Measurements from ENCODE around the gene GRK3.
"Not testable (repeated sequence)": the region's sequence is repeated elsewhere in the genome, so short reads cannot be mapped to it uniquely, and the experiment has no call there.

GRK3 gene

DNA sequence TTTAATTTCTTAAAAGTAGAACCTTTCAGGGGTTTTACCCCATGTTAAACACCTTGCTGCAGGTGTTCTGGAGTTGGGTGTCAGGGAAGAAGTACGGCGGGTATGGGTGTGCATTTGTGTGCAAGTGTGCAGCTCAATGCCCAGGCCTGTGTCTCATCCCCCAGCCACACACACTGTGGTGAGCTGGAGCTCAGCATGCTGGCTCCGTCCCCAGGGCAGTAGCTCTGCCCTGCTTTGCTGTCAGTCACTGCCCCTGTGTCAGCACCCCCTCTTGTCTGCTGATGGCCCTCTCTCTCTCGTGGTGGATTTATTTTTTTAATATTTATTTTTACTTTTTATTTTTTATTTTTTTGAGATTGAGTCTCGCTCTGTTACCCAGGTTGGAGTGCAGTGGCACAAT lies 141.7 kb downstream of the GRK3 start:
- no peak for DNase-seq

DNA sequence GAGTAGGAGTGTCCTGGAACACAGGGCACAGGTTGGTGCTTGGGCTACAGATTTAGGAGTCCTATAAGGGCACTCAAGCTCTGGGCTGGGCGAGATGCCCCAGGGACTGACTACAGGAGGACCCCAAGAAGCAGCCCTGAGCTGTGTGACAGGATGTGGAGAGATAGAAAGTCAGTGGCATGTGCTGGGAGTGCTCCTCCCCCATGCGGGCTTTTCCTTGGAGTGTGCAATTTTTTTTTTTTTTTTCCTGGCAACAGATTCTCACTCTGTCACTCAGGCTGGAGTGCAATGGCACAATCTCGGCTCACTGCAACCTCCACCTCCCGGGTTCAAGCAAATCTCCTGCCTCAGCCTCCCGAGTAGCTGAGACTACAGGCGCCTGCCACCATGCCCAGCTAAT lies 144.0 kb downstream of the GRK3 start:
- not testable (repeated sequence) for DNase-seq

DNA sequence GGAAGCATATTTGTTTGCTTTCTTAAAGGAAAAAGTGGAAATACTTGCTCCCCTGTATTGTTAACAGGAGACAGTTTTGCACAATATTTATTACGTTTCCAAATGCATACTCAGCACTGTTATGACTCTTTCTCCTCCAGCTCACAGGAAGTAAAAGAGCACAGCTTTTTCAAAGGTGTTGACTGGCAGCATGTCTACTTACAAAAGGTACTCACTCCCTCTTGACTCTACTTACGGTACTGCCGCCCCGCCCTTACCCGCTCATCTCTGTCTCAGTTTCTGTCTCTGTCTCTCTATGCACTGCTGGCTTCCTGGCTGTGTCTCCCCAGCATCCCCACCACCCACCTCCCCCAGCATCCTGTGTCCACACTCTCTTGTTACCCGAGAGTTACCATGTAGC lies 145.3 kb downstream of the GRK3 start:
- no peak for DNase-seq

DNA sequence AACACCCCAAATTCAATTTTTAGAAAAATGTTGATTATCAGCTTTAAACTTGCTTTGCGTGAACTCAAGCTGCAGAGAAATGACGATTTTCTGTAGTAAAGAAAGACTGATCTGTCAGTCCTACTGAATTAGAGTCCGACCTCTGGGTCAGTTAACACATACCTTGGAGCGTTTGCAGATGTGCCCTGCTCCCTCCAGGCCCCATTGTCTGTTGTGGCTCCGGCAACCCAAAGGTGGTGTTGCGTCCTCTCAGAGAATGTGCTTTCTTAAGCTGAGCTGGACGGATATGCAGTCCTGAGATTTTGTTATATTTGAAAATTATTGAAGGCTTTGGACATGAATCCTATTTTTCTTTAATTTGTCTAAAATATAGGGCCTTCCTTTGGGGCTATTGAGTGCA lies 146.0 kb downstream of the GRK3 start:
- DNase-seq = no peak

DNA sequence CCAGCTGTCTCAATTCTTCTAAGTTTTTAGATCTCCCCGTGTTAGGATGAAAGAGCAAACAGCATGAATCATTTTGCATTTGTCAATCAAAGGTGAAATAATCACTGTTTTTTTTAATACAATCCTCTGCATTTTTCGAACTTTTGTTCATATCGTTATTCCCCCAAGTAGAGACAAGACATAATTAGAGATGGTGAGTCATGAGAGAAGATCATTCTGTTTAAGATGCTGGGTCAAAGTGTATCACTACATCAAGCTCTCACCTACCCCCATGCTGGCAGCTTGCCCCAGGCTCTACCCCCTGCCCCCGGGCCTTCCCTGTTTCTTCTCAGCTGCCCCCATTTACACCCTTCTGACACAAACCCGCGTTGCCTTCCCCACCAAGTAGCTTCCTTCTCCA lies 147.0 kb downstream of the GRK3 start:
- DNase-seq = no peak

DNA sequence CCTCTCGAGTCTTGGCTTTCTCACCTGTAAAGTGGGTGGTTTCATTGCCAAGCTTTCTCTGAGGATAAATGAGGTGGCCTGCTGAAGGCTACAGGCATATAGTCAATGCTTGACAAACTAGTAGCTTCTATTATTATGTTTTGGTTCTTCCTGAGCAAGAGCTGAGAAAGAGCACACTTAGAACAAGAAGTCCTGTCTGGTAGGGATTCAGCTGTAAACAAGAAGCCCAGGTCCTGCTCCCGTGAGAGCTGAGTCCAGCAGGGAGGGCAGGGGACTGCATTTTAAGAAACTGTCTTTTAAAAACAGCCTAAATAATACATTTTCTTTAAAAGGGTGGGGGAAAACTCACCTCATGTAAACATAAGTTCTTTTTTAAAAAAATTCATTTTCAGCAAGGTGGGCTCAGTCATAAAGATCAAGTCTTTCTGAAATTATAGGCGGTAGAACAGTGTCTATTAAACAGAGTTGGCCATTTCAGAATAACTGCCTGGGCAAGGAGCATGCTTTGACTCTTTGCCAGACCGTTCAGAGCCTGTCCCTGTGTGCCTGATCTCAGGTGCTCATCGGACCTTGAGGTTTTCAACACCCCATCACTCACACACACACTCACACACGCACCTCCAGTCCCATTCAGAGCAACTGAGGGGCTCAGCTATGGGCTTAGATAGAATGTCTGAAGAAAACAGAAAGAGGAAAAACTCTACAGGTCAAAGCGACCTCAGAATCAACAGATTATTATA lies 148.4 kb downstream of the GRK3 start:
- no peak for DNase-seq

DNA sequence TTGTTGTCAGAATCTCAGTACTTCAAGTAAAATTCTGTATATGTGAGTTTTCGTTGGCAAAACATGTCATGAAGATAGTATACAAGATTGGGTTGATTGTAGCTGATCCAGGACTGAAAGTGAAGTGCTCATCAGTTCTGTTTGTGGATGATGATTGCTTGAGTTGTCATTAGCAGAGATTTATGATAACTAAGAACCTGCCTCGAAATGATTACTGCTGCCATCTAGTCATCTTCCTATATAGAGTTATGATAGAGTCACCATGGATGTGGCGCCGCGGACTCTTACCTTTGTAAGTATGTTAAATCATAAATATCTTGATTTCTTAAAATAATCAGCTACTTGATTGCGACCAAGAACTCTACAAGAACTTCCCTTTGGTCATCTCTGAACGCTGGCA lies 149.6 kb downstream of the GRK3 start:
- DNase-seq = no peak

DNA sequence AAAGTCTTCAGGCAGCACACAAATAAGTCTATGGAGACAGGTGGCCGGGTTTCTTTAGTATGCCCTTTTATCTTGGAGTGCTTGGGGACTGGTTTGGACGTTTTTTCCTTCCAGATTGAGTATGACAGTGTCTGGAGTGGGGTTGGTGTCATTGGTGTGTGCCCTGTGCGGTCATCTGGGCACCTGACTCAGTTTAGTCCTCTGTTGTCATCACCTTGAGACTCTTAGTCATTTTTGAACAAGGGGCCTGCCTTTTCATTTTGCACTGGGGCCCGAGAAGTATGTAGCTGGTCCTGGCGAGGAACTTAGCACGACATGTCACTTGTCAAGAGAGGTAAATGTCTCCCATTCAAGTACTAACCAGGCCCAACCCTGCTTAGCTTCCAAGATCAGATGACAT lies 150.3 kb downstream of the GRK3 start:
- DNase-seq = no peak

DNA sequence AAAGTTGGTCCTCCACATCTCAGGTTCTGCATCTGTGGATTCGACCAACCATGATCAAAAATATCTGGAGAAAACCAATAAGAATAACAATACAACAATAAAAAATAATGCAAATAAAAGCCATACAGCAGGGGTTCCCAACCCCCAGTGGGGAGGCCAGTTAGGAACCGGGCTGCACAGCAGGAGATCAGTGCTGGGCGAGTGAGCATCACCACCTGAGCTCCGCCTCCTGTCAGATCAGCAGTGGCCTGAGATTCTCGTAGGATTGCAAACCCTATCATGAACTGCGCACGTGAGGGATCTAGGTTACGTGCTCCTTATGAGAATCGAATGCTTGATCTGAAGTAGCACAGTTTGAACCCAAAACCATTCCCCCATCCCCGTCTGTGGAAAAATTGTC lies 152.2 kb downstream of the GRK3 start:
- DNase-seq = no peak

DNA sequence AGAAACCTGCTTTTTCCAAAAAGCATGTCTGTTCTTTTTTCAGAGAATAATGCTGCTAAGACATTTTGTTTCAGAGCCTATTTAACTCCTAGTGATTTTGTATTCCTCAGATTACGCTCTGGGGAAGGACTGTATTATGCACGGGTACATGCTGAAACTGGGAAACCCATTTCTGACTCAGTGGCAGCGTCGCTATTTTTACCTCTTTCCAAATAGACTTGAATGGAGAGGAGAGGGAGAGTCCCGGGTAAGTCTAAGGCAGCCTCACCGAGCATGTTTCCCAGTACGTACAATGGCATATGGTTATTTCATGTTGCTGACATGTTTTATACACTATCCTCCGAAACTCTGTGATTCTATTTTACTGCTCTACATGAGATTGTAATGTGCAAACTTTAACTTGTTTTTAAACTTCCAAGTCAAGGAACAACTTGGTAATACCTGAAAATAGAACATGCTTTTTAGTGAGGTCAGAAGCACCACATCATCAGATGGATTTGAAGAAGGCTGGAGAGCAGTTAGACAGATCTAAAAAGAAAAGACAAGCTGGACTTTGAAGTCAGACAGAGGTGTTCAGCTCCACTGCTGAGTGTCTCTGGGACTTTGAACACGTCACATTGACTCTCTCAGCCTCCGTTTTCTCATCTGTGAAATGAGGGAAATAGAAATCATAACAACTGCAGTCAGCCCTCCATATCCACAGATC lies 153.8 kb downstream of the GRK3 start:
- DNase-seq = no peak

DNA sequence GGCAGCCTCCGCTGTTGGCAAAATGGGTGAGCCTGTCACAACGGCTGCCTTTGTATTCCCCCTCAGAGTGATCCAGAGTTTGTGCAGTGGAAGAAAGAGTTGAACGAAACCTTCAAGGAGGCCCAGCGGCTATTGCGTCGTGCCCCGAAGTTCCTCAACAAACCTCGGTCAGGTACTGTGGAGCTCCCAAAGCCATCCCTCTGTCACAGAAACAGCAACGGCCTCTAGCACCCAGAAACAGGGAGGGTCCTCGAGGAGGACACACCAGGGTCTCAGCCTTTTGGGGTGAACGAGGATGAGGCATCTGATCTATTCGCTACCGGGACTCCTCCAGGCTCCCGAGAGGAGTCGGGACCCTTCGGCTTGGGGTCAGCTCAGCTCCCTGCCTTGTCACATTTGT lies 157.7 kb downstream of the GRK3 start:
- DNase-seq = no peak

DNA sequence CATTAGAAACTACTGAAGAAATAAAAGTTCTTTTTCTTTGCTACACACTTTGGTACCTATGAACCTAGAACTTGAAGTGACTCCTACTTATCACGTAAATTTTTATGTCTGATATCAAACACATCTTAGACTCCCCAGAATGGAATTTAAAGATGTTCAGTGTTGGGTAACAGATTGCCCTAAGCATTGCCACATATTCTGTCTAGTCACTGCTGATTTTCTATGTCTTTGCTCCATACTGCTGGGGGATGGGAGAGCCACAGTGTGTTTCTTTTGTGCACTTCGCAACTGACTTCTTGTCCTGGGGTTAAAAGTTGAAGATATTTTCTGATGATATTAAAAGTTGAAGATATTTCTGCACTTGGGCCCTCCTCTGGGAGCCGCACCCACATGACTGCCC lies 158.2 kb downstream of the GRK3 start:
- DNase-seq = no peak

DNA sequence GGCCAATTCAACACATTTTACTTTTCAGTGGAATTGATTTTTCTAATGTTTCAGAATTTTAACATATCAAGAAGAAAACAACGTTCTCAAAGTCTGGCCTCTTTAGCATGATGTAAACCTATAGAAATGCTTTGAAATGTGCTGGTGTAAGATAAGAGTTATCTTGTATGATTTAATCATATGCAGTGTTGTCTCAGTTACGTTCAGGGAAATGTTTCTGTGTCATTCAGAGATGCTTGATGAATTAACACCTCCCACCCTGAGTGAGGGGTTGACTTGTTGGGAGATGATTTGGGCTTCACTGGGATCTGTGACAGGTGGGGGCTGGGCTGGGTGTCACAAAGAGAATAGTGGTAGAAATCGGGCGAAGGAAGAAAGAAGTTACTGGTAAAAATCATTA lies 161.8 kb downstream of the GRK3 start:
- no peak for DNase-seq

DNA sequence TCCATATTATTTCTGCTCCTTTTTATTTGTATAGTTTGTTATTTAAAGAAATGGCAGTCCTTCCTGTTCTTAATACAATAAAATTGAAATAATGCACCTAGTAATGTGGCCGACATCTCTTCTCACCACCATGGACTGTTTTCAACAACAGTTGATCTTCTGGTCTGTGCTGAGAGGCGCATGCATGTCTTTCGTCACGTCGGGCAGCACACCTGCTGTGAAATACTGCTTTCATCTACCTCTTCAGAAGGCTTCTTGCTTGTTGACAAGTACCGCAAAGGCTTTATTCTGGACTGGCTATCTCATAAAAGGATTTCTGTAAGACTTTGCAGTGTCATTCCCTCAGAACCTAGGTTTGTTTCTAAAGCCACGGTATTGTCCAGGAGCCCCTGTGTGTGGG lies 163.6 kb downstream of the GRK3 start:
- DNase-seq = no peak

DNA sequence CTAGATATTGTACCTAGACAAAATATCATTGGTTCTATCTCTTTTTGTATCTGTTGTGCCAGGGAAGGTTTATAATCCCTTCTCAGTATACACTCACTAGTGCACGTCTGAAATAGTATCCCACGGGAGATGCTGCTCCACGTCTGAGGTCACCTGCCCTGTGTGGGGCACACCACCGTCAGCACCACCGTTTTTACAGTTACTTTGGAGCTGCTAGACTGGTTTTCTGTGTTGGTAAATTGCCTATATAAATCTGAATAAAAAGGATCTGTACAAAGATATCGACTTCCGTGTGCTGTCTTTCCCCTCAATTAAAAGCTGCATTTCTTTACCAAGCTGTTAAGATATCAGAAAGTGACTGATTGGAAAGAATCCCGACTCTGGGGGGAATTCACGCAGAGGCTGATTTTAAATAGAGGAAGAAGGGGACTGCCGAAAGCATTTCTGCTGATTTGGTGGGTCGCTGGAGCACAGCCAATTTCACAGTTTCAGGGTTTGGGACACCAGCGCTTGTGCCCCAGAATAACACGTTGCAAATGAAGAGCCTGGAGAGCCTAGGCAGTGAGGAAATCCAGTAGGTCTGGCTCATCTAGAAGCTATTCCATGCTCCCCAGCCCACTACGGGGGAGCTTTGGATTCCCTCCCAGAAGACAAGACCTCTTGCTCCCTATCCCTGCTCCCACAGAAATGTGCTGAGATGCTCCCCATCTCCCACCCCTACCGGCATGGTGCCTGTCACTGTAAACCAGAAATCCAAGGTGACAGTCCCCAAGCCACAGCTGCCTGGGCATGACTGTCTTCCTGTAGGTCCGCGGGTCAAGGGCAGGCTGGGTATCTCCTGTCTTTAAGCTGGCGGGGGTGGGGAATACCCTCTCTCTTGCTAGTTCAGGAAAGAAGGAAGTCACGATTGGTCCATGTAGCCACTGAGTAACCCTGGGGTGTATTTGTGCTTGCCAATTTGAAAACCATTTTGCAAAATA lies 164.8 kb downstream of the GRK3 start:
- DNase-seq = no peak

DNA sequence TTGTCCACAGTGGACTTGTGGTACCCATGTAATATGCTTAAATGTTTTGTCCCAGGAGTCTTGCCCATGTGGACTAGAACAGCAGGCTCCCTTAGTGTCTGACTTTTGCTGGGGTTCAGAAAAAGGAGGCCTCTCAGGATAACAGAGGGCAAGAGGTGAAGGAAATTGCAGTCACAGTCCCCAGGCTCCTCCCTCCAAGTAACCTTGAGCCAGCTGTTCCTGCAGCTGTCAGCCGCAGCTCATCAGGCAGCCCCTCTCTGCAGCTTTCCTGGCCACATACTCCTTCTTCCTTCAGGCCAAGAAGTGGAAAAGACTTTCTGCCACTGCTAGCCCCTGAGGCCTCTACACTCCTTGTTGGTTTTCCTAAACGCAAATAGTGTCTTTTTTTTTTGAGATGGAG lies 171.2 kb downstream of the GRK3 start:
- no peak for DNase-seq

DNA sequence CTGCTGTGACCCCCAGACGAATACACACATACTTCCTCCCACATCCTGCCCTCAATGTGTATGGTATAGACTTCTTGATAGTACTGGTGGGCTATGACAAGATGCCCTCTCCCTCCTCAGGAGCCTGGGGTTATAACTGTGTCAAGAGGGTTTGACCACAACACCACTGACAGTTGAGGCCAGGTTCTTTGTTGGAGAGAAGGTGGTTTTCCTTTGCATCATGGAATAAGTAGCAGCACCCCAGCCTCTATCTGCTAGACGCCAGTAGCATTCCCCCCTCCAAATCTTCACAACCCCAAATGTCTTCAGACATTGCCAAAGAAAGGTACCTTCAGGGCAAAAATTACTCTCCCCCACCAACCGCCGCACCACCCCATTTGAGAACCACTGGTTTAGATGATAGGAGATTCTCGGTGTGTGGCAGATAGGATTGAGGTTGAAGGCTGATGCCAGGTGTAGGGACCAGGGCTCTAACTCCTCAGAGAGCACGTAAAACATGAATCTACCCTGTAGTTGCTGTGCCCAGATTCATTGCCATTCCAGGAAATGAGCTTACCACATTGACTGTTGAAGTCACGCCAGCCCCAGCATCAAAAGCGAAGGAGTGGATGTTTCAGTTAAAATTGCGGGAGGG lies 172.0 kb downstream of the GRK3 start:
- DNase-seq = peak; percentile 34

DNA sequence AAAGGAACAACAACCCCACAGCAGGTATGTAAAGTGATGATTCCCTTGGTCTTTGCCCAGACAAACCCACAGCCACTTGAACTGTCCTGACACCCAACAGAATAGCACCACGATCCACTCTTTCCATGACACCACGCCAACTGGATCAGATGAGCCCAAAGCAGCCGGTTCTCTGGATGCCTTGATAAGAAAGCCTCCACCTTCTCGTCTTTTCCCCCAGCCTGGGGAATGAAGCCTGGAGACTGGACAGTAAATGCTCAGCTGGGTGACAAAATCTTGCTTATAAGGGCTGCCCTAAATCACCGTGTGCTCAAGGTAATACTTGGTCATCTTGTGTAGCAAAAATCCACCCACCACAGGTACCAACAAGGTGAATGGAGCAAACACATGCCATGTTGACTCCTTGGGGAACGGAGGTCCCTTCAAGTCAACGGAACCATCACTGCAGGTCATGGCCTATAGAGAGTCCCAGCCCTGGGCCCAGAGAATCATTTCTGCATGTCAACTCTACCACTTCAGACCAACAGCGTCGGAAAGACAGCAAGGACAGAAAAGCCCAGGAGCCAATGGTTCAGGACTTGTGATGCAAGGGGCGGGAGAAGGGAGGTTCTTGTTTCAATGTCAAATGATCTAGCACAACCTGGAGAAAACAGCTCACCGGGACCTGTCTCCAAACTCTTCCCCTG lies 175.3 kb downstream of the GRK3 start:
- DNase-seq = no peak

DNA sequence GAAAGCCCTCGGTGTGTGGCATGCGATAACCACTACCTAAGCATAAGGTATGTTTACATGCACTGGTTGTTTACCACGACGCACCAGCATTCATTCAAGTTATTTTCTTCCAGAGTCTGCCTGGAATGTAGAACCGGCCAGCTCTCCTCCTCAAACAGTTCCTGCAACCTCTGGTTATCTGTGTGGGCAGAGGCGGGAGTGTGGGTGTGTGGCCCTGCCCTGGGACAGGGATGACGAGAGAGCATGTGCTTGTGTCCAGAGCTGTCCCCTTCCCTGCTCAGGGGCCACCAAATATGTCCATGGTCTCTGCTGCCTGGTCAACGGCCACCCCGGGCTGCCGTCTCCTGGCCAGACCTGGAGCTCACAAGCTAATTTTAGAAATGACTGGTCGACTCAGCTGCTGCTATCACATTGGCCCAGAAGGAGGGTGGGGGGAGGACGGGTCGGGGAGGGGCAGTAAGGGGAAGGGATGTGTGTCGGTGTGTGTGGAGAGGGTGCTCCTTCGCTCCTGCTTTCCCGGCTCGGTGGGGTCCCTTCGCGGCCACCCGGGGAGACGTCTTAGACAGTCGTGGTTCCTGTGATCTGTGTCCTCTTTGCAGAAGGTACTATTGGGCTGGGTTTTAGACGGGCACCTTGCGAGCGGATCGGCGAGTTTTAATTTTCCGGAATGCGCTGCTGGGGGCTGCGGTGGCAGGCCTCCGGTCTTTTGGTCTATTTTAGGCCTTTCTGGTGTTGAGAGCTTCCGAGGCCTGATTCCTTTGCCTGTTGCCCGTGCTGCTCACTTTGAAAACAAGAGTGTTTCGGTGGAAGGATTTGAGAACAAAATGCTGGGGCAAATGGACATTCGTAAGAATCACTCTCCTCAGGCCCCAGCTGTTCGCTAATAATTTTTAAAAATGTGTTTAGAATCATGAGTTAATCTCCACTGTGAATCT lies 177.5 kb downstream of the GRK3 start, which contains the start of gene MYO18B:
Gene MYO18B (plus strand): TSS at position 497 of the 935 bp plus-strand sequence. CDS start 18,905 bp downstream, outside the sequence.
- no peak for DNase-seq

DNA sequence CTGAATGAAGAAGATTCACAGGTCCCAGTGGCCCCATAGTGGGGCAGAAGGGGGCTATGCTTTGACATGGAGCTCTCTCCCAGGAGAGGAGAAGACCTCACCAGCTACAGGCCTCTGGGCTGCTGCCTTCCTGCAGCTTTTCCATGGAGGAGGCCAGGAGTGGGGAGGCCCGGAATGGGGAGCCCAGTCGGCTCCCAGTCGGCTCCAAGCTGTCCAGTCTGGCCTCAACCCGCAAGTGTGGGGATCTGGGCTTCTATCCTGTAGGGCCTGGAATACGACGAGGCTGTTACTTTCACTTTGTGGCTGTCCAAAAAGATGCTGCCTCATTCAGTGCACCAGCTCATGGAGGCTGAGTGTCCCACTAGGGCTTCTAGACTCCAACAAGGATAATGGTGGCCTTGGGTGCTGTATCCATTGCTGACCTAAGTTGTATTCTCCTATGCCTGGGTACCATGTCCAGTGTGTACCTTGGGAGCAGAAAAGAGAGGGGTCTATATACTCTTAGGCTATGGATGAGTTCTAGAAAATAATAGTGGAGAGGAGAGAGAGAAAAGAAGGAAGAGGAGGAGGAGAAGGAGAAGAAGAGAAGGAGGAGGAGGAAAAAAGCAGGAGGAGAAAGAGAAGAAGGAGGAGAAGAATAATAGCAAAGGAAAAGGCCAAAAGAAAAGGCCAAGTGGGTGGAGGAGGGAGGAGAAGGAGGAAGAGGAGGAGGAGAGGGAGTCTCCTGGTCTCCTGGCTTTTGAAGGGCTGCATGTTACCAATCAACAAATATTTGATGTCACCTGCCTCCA lies 178.6 kb downstream of the GRK3 start:
- no peak for DNase-seq
